Spleen (tissue), 11 donors: ENCODE measurements around the gene CRYBG1. TPM values are rescaled to one million over a fixed set of nuclear protein-coding genes. Genes with fewer than 3 reads are reported as not detected.

Experiments used
- DNase-seq: peaks from one replicate; pipeline ENCODE4 v3.0.0-alpha.2; 2020
- H3K27ac ChIP-seq, 8 donors: fragments of 200-600 bp; sonication (generic) in 7 of 8; 1 replicate in 4 of 8; 2 replicates in 4 of 8; pipeline versions ENCODE4 v1.5.0 to v1.8.0; 2016 to 2021; ENCODE audit warnings: inconsistent platforms in 4 of 8, mild to moderate bottlenecking in 4 of 8, moderate library complexity in 1 of 8
- H3K27me3 ChIP-seq, 7 donors: fragments of 200-600 bp; sonication (generic) in 6 of 7; replicated peaks in 1 of 7; 1 replicate in 4 of 7; 2 replicates in 3 of 7; pipeline versions ENCODE4 v1.5.0 to v1.8.0; 2016 to 2021; ENCODE audit warnings: inconsistent platforms in 3 of 7, mild to moderate bottlenecking in 1 of 7
- H3K36me3 ChIP-seq, 6 donors: fragments of 200-600 bp; sonication (generic) in 5 of 6; 1 replicate in 4 of 6; 2 replicates in 2 of 6; pipeline versions ENCODE4 v1.5.0 to v1.8.0; 2016 to 2021; ENCODE audit warnings: inconsistent platforms in 2 of 6
- H3K4me1 ChIP-seq, 6 donors: fragments of 200-600 bp; sonication (generic) in 5 of 6; 1 replicate in 3 of 6; 2 replicates in 3 of 6; pipeline versions ENCODE4 v1.5.0 to v1.8.0; 2016 to 2021; ENCODE audit warnings: inconsistent platforms in 3 of 6
- H3K4me3 ChIP-seq, 8 donors: fragments of 200-600 bp; sonication (generic) in 7 of 8; 1 replicate in 4 of 8; 2 replicates in 4 of 8; pipeline versions ENCODE4 v1.5.0 to v1.8.0; 2016 to 2021; ENCODE audit warnings: inconsistent platforms in 4 of 8, mild to moderate bottlenecking in 4 of 8, moderate library complexity in 2 of 8
- H3K9me3 ChIP-seq, 8 donors: fragments of 200-600 bp; sonication (generic) in 7 of 8; 1 replicate in 4 of 8; 2 replicates in 4 of 8; pipeline versions ENCODE4 v1.5.0 to v1.8.0; 2016 to 2021; ENCODE audit warnings: inconsistent platforms in 4 of 8
- CTCF ChIP-seq, 11 experiments: fragments of 200-600 bp in 7 of 11; fragments of 450-650 bp in 4 of 11; sonication (generic) in 4 of 11; IDR thresholded peaks in 8 of 11; conservative IDR thresholded peaks in 3 of 11; 1 replicate in 7 of 11; 2 replicates in 4 of 11; pipeline versions ENCODE4 v1.4.0 to v1.8.0; 2016 to 2021; ENCODE audit warnings: antibody characterized with exemption in 11 of 11, inconsistent platforms in 4 of 11, mild to moderate bottlenecking in 1 of 11
- POLR2A ChIP-seq, 3 donors: fragments of 450-650 bp; IDR thresholded peaks; one replicate each; pipeline ENCODE4 v1.5.1; 2017; ENCODE audit warnings: antibody characterized with exemption in 3 of 3, mild to moderate bottlenecking in 1 of 3
- POLR2AphosphoS5 ChIP-seq, 3 donors: sonication (generic); formaldehyde crosslinking; IDR thresholded peaks; one replicate each; pipeline ENCODE4 v1.5.1; 2017; ENCODE audit warnings: antibody characterized with exemption in 3 of 3
- WGBS, 5 donors: extraction: QIAGEN DNeasy Blood & Tissue Kit in 3 of 5; methylation state at CpG; one replicate each; pipeline versions ENCODE4 v1.1.5 to v1.1.7; 2013 to 2018; 5-methylcytosine and 5-hydroxymethylcytosine counted together
- intact Hi-C: fragments of 100-400 bp; cut with DNase I; formaldehyde crosslinking; loops from one replicate; pipeline ENCODE4 v1.15.0; 2023; ENCODE audit warnings: low total_unique reads
- polyA plus RNA-seq, 3 donors: library from polyadenylated mRNA; stranded (reverse); fragments of 200-250 nt; gene quantifications; one replicate each; pipeline ENCODE4 v1.2.1, GENCODE V29; 2013
- total RNA-seq, 7 donors: library from RNA; depleted of rRNA in 3 of 7; stranded (reverse); fragments of >200 nt in 3 of 7; fragmentation: NEBNext Ultra II Directional in 4 of 7; extraction: Animal tissue kit (Norgen Biotek cat#: 25700) in 4 of 7; gene quantifications; one replicate each; pipeline versions ENCODE4 v1.1.0 to v1.2.1, GENCODE V29; 2016 to 2021
- donor health status: healthy with polysubstance abuse.
- donor health status: DM: no; HTN: no; CAD: no; lungs with moderate emphysema.
- donor health status: DM: no; HTN: no; CAD: no.
- donor health status: Bipolar disorder and iron deficiency.
- donor health status: healthy.
- donor health status: DM: no; HTN: no; CAD: no.
- donor health status: DM: yes; HTN: yes; CAD: no.

CRYBG1 gene
- total and polyA plus RNA-seq, 10 donors: 5.6 to 39.1 (median 28.1) TPM

GRCh38 chr6:106553440-106553839 lies 192.9 kb downstream of the CRYBG1 start:
- Histone ChIP-seq H3K36me3 (peaks cover 0 to 85% (median 35%) of the 10 kb centered on the region in 6 donors), H3K4me1 (peaks cover 0 to 49% (median 0%) of the 10 kb centered on the region in 6 donors), H3K9me3 (peaks cover 0 to 7% (median 0%) of the 10 kb centered on the region in 8 donors), H3K27me3 (no peaks in the 10 kb centered on the region), H3K4me3 (no peak overlapping the region), H3K27ac (no peak overlapping the region)
- 92 to 97% (median 94%) methylated on average over 5 of the region's 5 CpGs for WGBS, 5 donors
- TF ChIP-seq CTCF (IDR thresholded peaks at IDR 0.05 in 8 of 11, conservative IDR thresholded peaks at IDR 0.05 in 3 of 11) (no peak), POLR2A (IDR thresholded peaks at IDR 0.05) (no peak)
- intact Hi-C loops: no loop called here
- DNase-seq: no peak

GRCh38 chr6:106555767-106556166 lies 195.2 kb downstream of the CRYBG1 start:
- H3K4me1 ChIP-seq: peaks cover 0 to 32% (median 0%) of the 10 kb centered on the region in 6 donors
- no peak overlapping the region for H3K4me3 ChIP-seq
- no peaks in the 10 kb centered on the region for H3K27me3 ChIP-seq
- intact Hi-C loops: loop anchor here (5.0 kb wide), 1 partner anchor 43 kb away; no protein-coding TSS in a partner anchor
- TF ChIP-seq POLR2AphosphoS5 (IDR thresholded peaks at IDR 0.05) (no peak), CTCF (IDR thresholded peaks at IDR 0.05 in 8 of 11, conservative IDR thresholded peaks at IDR 0.05 in 3 of 11) (no peak), POLR2A (IDR thresholded peaks at IDR 0.05) (no peak)
- WGBS, 5 donors: 77 to 86% (median 78%) methylated on average over 5 of the region's 5 CpGs
- DNase-seq: no peak
- no peak overlapping the region for H3K27ac ChIP-seq
- H3K36me3 ChIP-seq: peaks cover 3 to 91% (median 49%) of the 10 kb centered on the region in 6 donors
- H3K9me3 ChIP-seq: peaks cover 0 to 5% (median 0%) of the 10 kb centered on the region in 8 donors

GRCh38 chr6:106556368-106556960 lies 195.9 kb downstream of the CRYBG1 start:
- DNase-seq: no peak
- no peak for TF ChIP-seq POLR2A (IDR thresholded peaks at IDR 0.05)
- peak in 8 of 11 experiments; percentile 30 to 60 (median 44) for TF ChIP-seq CTCF (IDR thresholded peaks at IDR 0.05 in 8 of 11, conservative IDR thresholded peaks at IDR 0.05 in 3 of 11)
- Histone ChIP-seq H3K27ac (no peak overlapping the region), H3K36me3 (peaks cover 3 to 91% (median 56%) of the 10 kb centered on the region in 6 donors), H3K9me3 (no peaks in the 10 kb centered on the region), H3K27me3 (no peaks in the 10 kb centered on the region), H3K4me3 (no peak overlapping the region), H3K4me1 (peaks cover 0 to 28% (median 0%) of the 10 kb centered on the region in 6 donors)
- 44 to 59% (median 46%) methylated on average over 3 of the region's 3 CpGs for WGBS, 5 donors
- intact Hi-C loops: loop anchor here (5.0 kb wide), 1 partner anchor 44 kb away; no protein-coding TSS in a partner anchor

DNA sequence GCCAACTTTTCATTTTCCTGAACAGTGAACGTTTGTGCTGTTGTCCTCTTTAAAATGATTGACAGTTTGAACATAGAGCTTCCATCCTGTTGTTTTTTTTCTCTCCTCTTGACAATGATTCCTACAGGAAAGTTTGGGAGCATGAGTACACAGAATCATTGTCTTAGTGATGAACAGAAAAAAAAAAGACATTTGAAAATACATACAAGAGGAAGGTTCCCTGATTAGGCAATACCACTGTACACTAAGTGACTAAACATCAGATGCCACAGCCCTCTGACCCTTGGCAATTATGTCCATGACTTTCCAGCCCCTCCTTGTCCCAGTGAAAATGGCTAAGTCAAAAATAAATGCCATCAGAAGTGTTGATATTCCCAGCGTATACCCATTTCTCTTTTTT lies 197.3 kb downstream of the CRYBG1 start:
- no peaks in the 10 kb centered on the region for H3K27me3 ChIP-seq
- H3K4me3 ChIP-seq: no peak overlapping the region
- H3K27ac ChIP-seq: no peak overlapping the region
- TF ChIP-seq CTCF (IDR thresholded peaks at IDR 0.05 in 8 of 11, conservative IDR thresholded peaks at IDR 0.05 in 3 of 11): no peak
- H3K36me3 ChIP-seq: peaks cover 3 to 91% (median 63%) of the 10 kb centered on the region in 6 donors
- 45 to 71% (median 63%) methylated on average over 2 of the region's 2 CpGs for WGBS, 5 donors
- DNase-seq: no peak
- intact Hi-C loops: loop anchor here (5.0 kb wide), 1 partner anchor 46 kb away; no protein-coding TSS in a partner anchor
- H3K9me3 ChIP-seq: no peaks in the 10 kb centered on the region
- H3K4me1 ChIP-seq: peaks cover 0 to 37% (median 0%) of the 10 kb centered on the region in 6 donors
